HCT116 (cell line): ENCODE data around the gene FAM135A. TPM values are rescaled to one million over a fixed set of nuclear protein-coding genes. Genes with fewer than 3 reads are reported as not detected.
"Not testable (repeated sequence)": the region's sequence is repeated elsewhere in the genome, so short reads cannot be mapped to it uniquely, and the experiment has no call there.

Source experiments
- ATAC-seq: fragments of 200-7000 bp; cut with Tn5 transposase; 2 replicates; pipeline ENCODE4 v1.9.1; 2020; ENCODE audit warnings: mild to moderate bottlenecking, moderate library complexity
- BruUV-seq: library from RNA; stranded (reverse); fragments of 400-500 nt; replicated peaks from 2 replicates; lab custom pipeline; 2021; lab: Mats Ljungman, UMichigan
- CTCF ChIA-PET: fragments of 300-600 bp; sonication (Branson Sonifier 250); formaldehyde crosslinking; loops from one replicate; lab custom pipeline; 2021; ENCODE audit warnings: antibody characterized with exemption; lab: Charles Lee
- POLR2A ChIA-PET: fragments of 300-600, 350-600 bp; sonication (Branson Sonifier 250); formaldehyde crosslinking; loops from one replicate; lab custom pipeline; 2021; ENCODE audit warnings: antibody characterized with exemption; lab: Charles Lee
- RAD21 ChIA-PET, 2 experiments: fragments of 300-600 bp; sonication (Branson Sonifier 250); formaldehyde crosslinking; loops; one replicate each; lab custom pipeline; 2023; ENCODE audit warnings: low total read pairs in 2 of 2; ENCODE audit not compliant: uncharacterized antibody in 2 of 2, unreplicated experiment in 2 of 2, low non-redundant PET in 1 of 2; lab: Charles Lee
- DNase-seq: peaks from one replicate; pipeline ENCODE4 v3.0.0-alpha.2; 2010; ENCODE audit warnings: low read depth, low spot score
- H2AFZ ChIP-seq: fragments of 200-600 bp; shearing (Covaris generic), sonication (generic); 2 replicates; pipeline ENCODE4 v1.6.1; 2017; ENCODE audit warnings: low read depth, mixed run types, mixed read lengths, antibody characterized with exemption, low read length; ENCODE audit not compliant: poor library complexity, severe bottlenecking
- H3K27ac ChIP-seq: 2 replicates; pipeline ENCODE4 v1.5.1; 2012; ENCODE audit warnings: low read depth, low read length
- H3K27me3 ChIP-seq: fragments of 200-600 bp; sonication (generic); 2 replicates; pipeline ENCODE4 v1.6.1; 2016; ENCODE audit warnings: mixed run types, low read length, mixed read lengths; ENCODE audit not compliant: insufficient read depth
- H3K36me3 ChIP-seq, 2 experiments: fragments of 200-500 bp in 1 of 2; fragments of 200-600 bp in 1 of 2; sonication (Bioruptor generic) in 1 of 2; sonication (generic) in 1 of 2; 2 replicates each; pipeline versions ENCODE4 v1.5.1 to v1.6.1; 2014 to 2016; ENCODE audit warnings: low read length in 2 of 2, inconsistent platforms in 1 of 2, mixed read lengths in 1 of 2, mixed run types in 1 of 2; ENCODE audit not compliant: insufficient read depth in 2 of 2, control insufficient read depth in 1 of 2
- H3K4me1 ChIP-seq, 2 experiments: fragments of 200-600 bp in 1 of 2; sonication (generic) in 1 of 2; 2 replicates each; pipeline versions ENCODE4 v1.5.1 to v1.6.1; 2012 to 2017; ENCODE audit warnings: low read length in 2 of 2, inconsistent platforms in 1 of 2, mild to moderate bottlenecking in 1 of 2, mixed read lengths in 1 of 2, mixed run types in 1 of 2, moderate library complexity in 1 of 2; ENCODE audit not compliant: insufficient read depth in 2 of 2, control insufficient read depth in 1 of 2
- H3K4me2 ChIP-seq: fragments of 200-600 bp; sonication (generic); 2 replicates; pipeline ENCODE4 v1.6.1; 2017; ENCODE audit warnings: mixed run types, low read length, mixed read lengths
- H3K4me3 ChIP-seq, 2 experiments: fragments of 200-600 bp in 1 of 2; sonication (generic) in 1 of 2; replicated peaks in 1 of 2; 2 replicates each; pipeline ENCODE4 v1.5.1; 2011 to 2016; ENCODE audit warnings: low read length in 2 of 2, control low read depth in 1 of 2, low read depth in 1 of 2, mild to moderate bottlenecking in 1 of 2, mixed read lengths in 1 of 2, mixed run types in 1 of 2
- H3K79me2 ChIP-seq: fragments of 200-600 bp; sonication (generic); 2 replicates; pipeline ENCODE4 v1.6.1; 2017; ENCODE audit warnings: mild to moderate bottlenecking, mixed run types, low read length, moderate library complexity, mixed read lengths; ENCODE audit not compliant: insufficient read depth
- H3K9ac ChIP-seq: fragments of 200-600 bp; sonication (generic); 2 replicates; pipeline ENCODE4 v1.6.1; 2016; ENCODE audit warnings: low read length, mixed read lengths
- H3K9me2 ChIP-seq: fragments of 200-600 bp; sonication (generic), shearing (Covaris generic); 2 replicates; pipeline ENCODE4 v1.6.1; 2017; ENCODE audit warnings: mixed run types, mild to moderate bottlenecking, moderate library complexity; ENCODE audit not compliant: insufficient read depth
- H3K9me3 ChIP-seq, 2 experiments: fragments of 200-500 bp in 1 of 2; fragments of 200-600 bp in 1 of 2; sonication (Bioruptor generic) in 1 of 2; sonication (generic) in 1 of 2; 2 replicates each; pipeline ENCODE4 v1.6.1; 2014 to 2017; ENCODE audit warnings: low read length in 2 of 2, mixed read lengths in 2 of 2, inconsistent platforms in 1 of 2, low read depth in 1 of 2, mild to moderate bottlenecking in 1 of 2, mixed run types in 1 of 2, moderate library complexity in 1 of 2; ENCODE audit not compliant: control insufficient read depth in 1 of 2, insufficient read depth in 1 of 2
- H4K20me1 ChIP-seq: fragments of 200-600 bp; sonication (generic), shearing (Covaris generic); 2 replicates; pipeline ENCODE4 v1.6.1; 2017; ENCODE audit warnings: mixed run types, mild to moderate bottlenecking, moderate library complexity; ENCODE audit not compliant: insufficient read depth
- EGR1 ChIP-seq: IDR thresholded peaks from 2 replicates; pipeline ENCODE4 v1.6.1; 2012; ENCODE audit warnings: low read depth
- ELF1 ChIP-seq: IDR thresholded peaks from 2 replicates; pipeline ENCODE4 v1.6.1; 2012; ENCODE audit warnings: low read depth, borderline replicate concordance
- EZH2 ChIP-seq: fragments of 200-600 bp; sonication (generic); IDR thresholded peaks from 2 replicates; pipeline ENCODE4 v1.6.1; 2017; ENCODE audit warnings: antibody characterized with exemption, mixed run types
- EZH2phosphoT487 ChIP-seq: fragments of 200-600 bp; IDR thresholded peaks from 2 replicates; pipeline ENCODE4 v1.6.1; 2018; ENCODE audit warnings: antibody characterized with exemption, borderline replicate concordance
- JUND ChIP-seq: IDR thresholded peaks from 2 replicates; pipeline ENCODE4 v1.6.1; 2012
- MAX ChIP-seq: IDR thresholded peaks from 2 replicates; pipeline ENCODE4 v1.6.1; 2012
- POLR2A ChIP-seq: IDR thresholded peaks from 2 replicates; pipeline ENCODE4 v1.7.0; 2011; ENCODE audit warnings: borderline replicate concordance; ENCODE audit not compliant: insufficient read depth, insufficient read length; ENCODE audit errors: extremely low read depth
- POLR2AphosphoS5 ChIP-seq: IDR thresholded peaks from 2 replicates; pipeline ENCODE4 v1.6.1; 2011; ENCODE audit warnings: mild to moderate bottlenecking, low read depth, low read length, moderate library complexity
- RAD21 ChIP-seq: IDR thresholded peaks from 2 replicates; pipeline ENCODE4 v1.6.1; 2012; ENCODE audit warnings: low read depth, mild to moderate bottlenecking
- ZFX ChIP-seq: fragments of 450-650 bp; IDR thresholded peaks from 2 replicates; pipeline ENCODE4 v1.6.1; 2017
- intact Hi-C: fragments of 100-400 bp; cut with micrococcal nuclease; formaldehyde crosslinking; loops from 2 replicates; pipeline ENCODE4 v1.10.0; 2022
- total RNA-seq: library from RNA; stranded (reverse); gene quantifications from one replicate; pipeline ENCODE4 v1.2.1, GENCODE V29; 2021; ENCODE audit not compliant: unreplicated experiment
- TF ChIP-seq, protein P1 (sequence below): IDR thresholded peaks from 2 replicates; pipeline ENCODE4 v1.6.1; 2011; ENCODE audit warnings: mild to moderate bottlenecking, low read length, moderate library complexity; ENCODE audit not compliant: insufficient replicate concordance; ENCODE audit errors: extremely low read depth

Gene FAM135A
- total RNA-seq, 1 experiment from 2014 or later, result 20.8 TPM

DNA sequence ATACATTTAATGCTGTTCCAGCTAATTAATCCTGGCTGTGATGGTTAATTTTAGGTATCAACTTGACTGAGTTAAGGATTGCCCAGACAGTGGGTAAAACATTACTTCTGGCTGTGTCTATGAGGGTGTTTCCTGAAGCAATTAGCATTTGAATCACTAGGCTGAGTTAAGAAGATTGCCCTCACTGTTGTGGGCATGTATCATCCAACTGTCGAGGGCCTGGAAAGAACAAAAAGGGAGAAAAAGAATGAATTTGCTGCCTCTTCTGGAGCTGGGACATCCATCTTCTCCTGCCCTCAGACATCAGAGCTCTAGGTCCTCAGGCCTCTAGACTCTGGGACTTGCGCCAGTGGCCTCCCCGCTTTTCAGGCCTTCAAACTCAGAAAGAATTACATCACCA, 187.7 kb downstream of the FAM135A start:
- ATAC-seq (no peak), DNase-seq (no peak)
- ChIA-PET CTCF (no interaction called here), RAD21 (no interaction called here), POLR2A (no interaction called here)
- no peaks in the 10 kb centered on the region for H3K9me3 ChIP-seq
- H3K4me3 ChIP-seq, result no peak overlapping the region
- H3K79me2 ChIP-seq, result no peaks in the 10 kb centered on the region
- H3K36me3 ChIP-seq, result no peaks in the 10 kb centered on the region
- H3K4me2 ChIP-seq, result no peak overlapping the region
- H3K27ac ChIP-seq, result no peak overlapping the region
- H3K4me1 ChIP-seq, result no peaks in the 10 kb centered on the region
- H3K27me3 ChIP-seq, result no peaks in the 10 kb centered on the region
- no peak overlapping the region for H2AFZ ChIP-seq
- TF ChIP-seq ELF1 (no peak), RAD21 (no peak), MAX (no peak), JUND (no peak), EGR1 (no peak), ZFX (no peak), EZH2phosphoT487 (no peak)
- TF ChIP-seq, protein P1, sequence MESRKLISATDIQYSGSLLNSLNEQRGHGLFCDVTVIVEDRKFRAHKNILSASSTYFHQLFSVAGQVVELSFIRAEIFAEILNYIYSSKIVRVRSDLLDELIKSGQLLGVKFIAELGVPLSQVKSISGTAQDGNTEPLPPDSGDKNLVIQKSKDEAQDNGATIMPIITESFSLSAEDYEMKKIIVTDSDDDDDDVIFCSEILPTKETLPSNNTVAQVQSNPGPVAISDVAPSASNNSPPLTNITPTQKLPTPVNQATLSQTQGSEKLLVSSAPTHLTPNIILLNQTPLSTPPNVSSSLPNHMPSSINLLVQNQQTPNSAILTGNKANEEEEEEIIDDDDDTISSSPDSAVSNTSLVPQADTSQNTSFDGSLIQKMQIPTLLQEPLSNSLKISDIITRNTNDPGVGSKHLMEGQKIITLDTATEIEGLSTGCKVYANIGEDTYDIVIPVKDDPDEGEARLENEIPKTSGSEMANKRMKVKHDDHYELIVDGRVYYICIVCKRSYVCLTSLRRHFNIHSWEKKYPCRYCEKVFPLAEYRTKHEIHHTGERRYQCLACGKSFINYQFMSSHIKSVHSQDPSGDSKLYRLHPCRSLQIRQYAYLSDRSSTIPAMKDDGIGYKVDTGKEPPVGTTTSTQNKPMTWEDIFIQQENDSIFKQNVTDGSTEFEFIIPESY, result no peak
- H3K9ac ChIP-seq, result no peak overlapping the region
- H4K20me1 ChIP-seq, result no peaks in the 10 kb centered on the region
- no peaks in the 10 kb centered on the region for H3K9me2 ChIP-seq
- BruUV-seq, result no TSS peak
- intact Hi-C loops, result no loop called here

- Histone ChIP-seq H3K4me1 (no peaks in the 10 kb centered on the region), H3K36me3 (no peaks in the 10 kb centered on the region), H3K4me3 (no peak overlapping the region), H2AFZ (no peak overlapping the region), H3K9ac (no peak overlapping the region), H3K9me3 (no peaks in the 10 kb centered on the region), H3K27ac (no peak overlapping the region), H3K9me2 (no peaks in the 10 kb centered on the region), H3K27me3 (no peaks in the 10 kb centered on the region), H3K79me2 (no peaks in the 10 kb centered on the region), H3K4me2 (no peak overlapping the region), H4K20me1 (no peaks in the 10 kb centered on the region)
- POLR2A ChIA-PET, result no interaction called here
- CTCF ChIA-PET, result interaction anchor here (0.7 kb wide), 1 partner anchor 86 kb away, joined by 5 read pairs; no protein-coding TSS in a partner anchor
- ATAC-seq, result 0 out of 2 replicates have a peak, but pooled peaks have one; percentile 9
- intact Hi-C loops, result no loop called here
- DNase-seq, result no peak
- TF ChIP-seq POLR2A, result no peak
- TF ChIP-seq MAX, result no peak
- no peak for TF ChIP-seq POLR2AphosphoS5
- TF ChIP-seq EZH2, result no peak
- TF ChIP-seq ZFX, result 0 out of 2 replicates have a peak, but pooled peaks have one; percentile 15
- no TSS peak for BruUV-seq
- RAD21 ChIA-PET, result no interaction called here
Measured at GRCh38 chr6:70604254-70604653, 190.9 kb downstream of the FAM135A start.

DNA sequence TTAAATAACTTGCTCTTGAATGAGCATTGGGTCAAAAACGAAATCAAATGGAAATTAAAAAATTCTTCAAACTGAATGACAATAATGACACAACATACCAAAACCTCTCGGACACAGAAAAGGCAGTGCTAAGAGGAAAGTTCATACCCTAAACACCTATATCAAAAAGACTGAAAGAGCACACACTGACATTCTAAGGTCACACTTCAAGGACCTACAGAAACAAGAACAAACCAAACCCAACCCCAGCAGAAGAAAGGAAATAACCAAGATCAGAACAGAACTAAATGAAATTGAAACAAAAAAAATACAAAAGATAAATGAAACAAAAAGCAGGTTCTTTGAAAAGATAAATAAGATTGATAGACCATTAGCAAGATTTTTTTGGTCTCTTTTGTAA, 194.1 kb downstream of the FAM135A start:
- BruUV-seq, ATAC-seq, RAD21 ChIA-PET, H2AFZ ChIP-seq, H3K27ac ChIP-seq, H3K27me3 ChIP-seq, H3K36me3 ChIP-seq, intact Hi-C loops, H3K9me2 ChIP-seq, DNase-seq, H3K4me2 ChIP-seq, H3K4me3 ChIP-seq, H3K4me1 ChIP-seq, H3K79me2 ChIP-seq, H3K9me3 ChIP-seq, H4K20me1 ChIP-seq, H3K9ac ChIP-seq, POLR2A ChIA-PET, CTCF ChIA-PET: not testable (repeated sequence)
